Measurements from ENCODE around the gene ADTRP. TPM values are rescaled to one million over a fixed set of nuclear protein-coding genes. Genes with fewer than 3 reads are reported as not detected.

ADTRP gene
- total and polyA plus RNA-seq, 10 of the 15 experiments (the other 5 are each of a cell fraction or from before 2014, with no cell fraction given) = 0.10 to 2.6 (median 2.1) TPM

DNA sequence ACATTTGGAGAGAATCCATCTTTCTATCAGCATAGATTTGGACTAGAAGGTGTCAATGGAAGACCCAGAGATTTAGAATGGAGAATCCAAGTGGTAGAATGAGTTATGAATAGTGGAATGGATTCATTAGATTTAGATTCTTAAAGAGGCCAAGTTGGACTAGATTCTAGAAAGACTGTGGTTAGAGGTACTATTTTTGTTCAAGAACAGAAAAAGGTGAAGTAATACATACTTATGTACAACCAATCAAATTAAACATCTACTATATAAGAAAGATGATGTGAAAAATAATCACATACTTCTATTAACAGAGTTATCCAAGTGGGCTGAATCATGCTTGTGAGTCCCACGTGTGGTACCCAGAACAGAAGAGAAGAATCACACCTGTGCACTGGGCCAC is 33.8 kb upstream of the ADTRP start:
- no peak overlapping the region for H3K4me3 ChIP-seq
- FAIRE-seq (no peak), ATAC-seq (peak; percentile 69), DNase-seq (ENCODE audit: low read depth, low spot score) (no peak)
- ChIA-PET CTCF (interaction anchor here (1.0 to 1.2 kb wide), 3 partner anchors 9 to 13 kb away, joined by 3 read pairs; no protein-coding TSS in a partner anchor), POLR2A (interaction anchor here (0.9 to 1.4 kb wide), 2 partner anchors 13 to 26 kb away, joined by 3 to 4 read pairs; no protein-coding TSS in a partner anchor), SMC1A (ENCODE audit: uncharacterized antibody, unreplicated experiment) (interaction anchor here (0.7 to 4.7 kb wide), 12 partner anchors 12 to 100 kb away, joined by 3 to 33 read pairs (median 4); no protein-coding TSS in a partner anchor), RAD21 (ENCODE audit: unreplicated experiment) (interaction anchor here (1.6 to 3.9 kb wide), 3 partner anchors 26 to 421 kb away, joined by 3 to 19 read pairs (median 6); no protein-coding TSS in a partner anchor)
- H4K20me1 ChIP-seq (ENCODE audit: control insufficient read depth, insufficient read depth) = no peaks in the 10 kb centered on the region
- H3K4me1 ChIP-seq (ENCODE audit: control insufficient read depth, insufficient read depth, low read length) = peaks cover 15% of the 10 kb centered on the region; the same call in 1 of the 2 replicates
- no peak overlapping the region; the same call in 1 of the 2 replicates for H2AFZ ChIP-seq (ENCODE audit: control insufficient read depth, low read depth, low read length)
- no peak overlapping the region for H3K27ac ChIP-seq (ENCODE audit: control insufficient read depth, insufficient read depth)
- H3K9ac ChIP-seq (ENCODE audit: control insufficient read depth, insufficient read depth, low read length) = no peak overlapping the region
- H3K9me3 ChIP-seq (replicated peaks; ENCODE audit: control insufficient read depth, insufficient read depth, low read length) = no peaks in the 10 kb centered on the region; the same call in 1 of the 3 replicates
- in situ Hi-C loops (cut with MboI) = no loop called here
- BruUV-seq (replicated peaks) = no TSS peak
- H3K4me2 ChIP-seq (ENCODE audit: control insufficient read depth, insufficient read depth) = no peak overlapping the region
- H3K36me3 ChIP-seq (ENCODE audit: control insufficient read depth in 2 of 2, insufficient read depth in 2 of 2, low read length in 1 of 2) = no peaks in the 10 kb centered on the region
- H3K27me3 ChIP-seq (replicated peaks in 1 of 2; ENCODE audit: control insufficient read depth in 2 of 2, insufficient read depth in 2 of 2, low read length in 1 of 2) = no peaks in the 10 kb centered on the region
- 0% methylated on average over 1 of the region's 1 CpG for WGBS (ENCODE audit: insufficient coverage, insufficient replicate concordance, low lambda C conversion rate, missing lambda C conversion rate)
- H3K79me2 ChIP-seq (ENCODE audit: control insufficient read depth, insufficient read depth, low read length) = no peaks in the 10 kb centered on the region
- intact Hi-C loops (cut with micrococcal nuclease; ENCODE audit: unreplicated experiment) = no loop called here
- no peak for TF ChIP-seq MXI1 (IDR thresholded peaks at IDR 0.05; ENCODE audit: low read depth, low read length)
- TF ChIP-seq RAD51 (IDR thresholded peaks at IDR 0.05) = no peak
- no peak for TF ChIP-seq LARP7 (IDR thresholded peaks at IDR 0.05)
- TF ChIP-seq POLR2A (IDR thresholded peaks at IDR 0.05; ENCODE audit: low read depth, low read length) = no peak
- TF ChIP-seq NFYA (IDR thresholded peaks at IDR 0.05; ENCODE audit: borderline replicate concordance, low read depth, low read length) = no peak
- TF ChIP-seq, protein P1, sequence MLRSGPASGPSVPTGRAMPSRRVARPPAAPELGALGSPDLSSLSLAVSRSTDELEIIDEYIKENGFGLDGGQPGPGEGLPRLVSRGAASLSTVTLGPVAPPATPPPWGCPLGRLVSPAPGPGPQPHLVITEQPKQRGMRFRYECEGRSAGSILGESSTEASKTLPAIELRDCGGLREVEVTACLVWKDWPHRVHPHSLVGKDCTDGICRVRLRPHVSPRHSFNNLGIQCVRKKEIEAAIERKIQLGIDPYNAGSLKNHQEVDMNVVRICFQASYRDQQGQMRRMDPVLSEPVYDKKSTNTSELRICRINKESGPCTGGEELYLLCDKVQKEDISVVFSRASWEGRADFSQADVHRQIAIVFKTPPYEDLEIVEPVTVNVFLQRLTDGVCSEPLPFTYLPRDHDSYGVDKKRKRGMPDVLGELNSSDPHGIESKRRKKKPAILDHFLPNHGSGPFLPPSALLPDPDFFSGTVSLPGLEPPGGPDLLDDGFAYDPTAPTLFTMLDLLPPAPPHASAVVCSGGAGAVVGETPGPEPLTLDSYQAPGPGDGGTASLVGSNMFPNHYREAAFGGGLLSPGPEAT (IDR thresholded peaks at IDR 0.05; ENCODE audit: low read depth) = no peak
- no peak for TF ChIP-seq HDAC6 (IDR thresholded peaks at IDR 0.05; ENCODE audit: unreplicated experiment)
- TF ChIP-seq CREB1 (IDR thresholded peaks at IDR 0.05; ENCODE audit: low read depth) = no peak
- TF ChIP-seq CHD4 (IDR thresholded peaks at IDR 0.05) = no peak
- peak; percentile 18 for TF ChIP-seq MEF2B (IDR thresholded peaks at IDR 0.05; ENCODE audit: partially characterized antibody, poor library complexity, severe bottlenecking)
- TF ChIP-seq CBX3 (IDR thresholded peaks at IDR 0.05; ENCODE audit: borderline replicate concordance, low read depth) = no peak
- TF ChIP-seq NFXL1 (IDR thresholded peaks at IDR 0.05; ENCODE audit: borderline replicate concordance) = no peak
- no peak for TF ChIP-seq ZNF384 (IDR thresholded peaks at IDR 0.05; ENCODE audit: borderline replicate concordance, low read depth, low read length)
- TF ChIP-seq RUNX3 (IDR thresholded peaks at IDR 0.05; ENCODE audit: low read length) = peak; percentile 76
- TF ChIP-seq YBX1 (IDR thresholded peaks at IDR 0.05) = no peak
- no peak for TF ChIP-seq DPF2 (IDR thresholded peaks at IDR 0.05)
- no peak for TF ChIP-seq SP1 (IDR thresholded peaks at IDR 0.05; ENCODE audit: low read depth, low read length)
- TF ChIP-seq, protein P2, sequence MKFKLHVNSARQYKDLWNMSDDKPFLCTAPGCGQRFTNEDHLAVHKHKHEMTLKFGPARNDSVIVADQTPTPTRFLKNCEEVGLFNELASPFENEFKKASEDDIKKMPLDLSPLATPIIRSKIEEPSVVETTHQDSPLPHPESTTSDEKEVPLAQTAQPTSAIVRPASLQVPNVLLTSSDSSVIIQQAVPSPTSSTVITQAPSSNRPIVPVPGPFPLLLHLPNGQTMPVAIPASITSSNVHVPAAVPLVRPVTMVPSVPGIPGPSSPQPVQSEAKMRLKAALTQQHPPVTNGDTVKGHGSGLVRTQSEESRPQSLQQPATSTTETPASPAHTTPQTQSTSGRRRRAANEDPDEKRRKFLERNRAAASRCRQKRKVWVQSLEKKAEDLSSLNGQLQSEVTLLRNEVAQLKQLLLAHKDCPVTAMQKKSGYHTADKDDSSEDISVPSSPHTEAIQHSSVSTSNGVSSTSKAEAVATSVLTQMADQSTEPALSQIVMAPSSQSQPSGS (IDR thresholded peaks at IDR 0.05; ENCODE audit: low read length) = peak; percentile 47; the same call in 1 of the 2 replicates
- TF ChIP-seq, protein P3, sequence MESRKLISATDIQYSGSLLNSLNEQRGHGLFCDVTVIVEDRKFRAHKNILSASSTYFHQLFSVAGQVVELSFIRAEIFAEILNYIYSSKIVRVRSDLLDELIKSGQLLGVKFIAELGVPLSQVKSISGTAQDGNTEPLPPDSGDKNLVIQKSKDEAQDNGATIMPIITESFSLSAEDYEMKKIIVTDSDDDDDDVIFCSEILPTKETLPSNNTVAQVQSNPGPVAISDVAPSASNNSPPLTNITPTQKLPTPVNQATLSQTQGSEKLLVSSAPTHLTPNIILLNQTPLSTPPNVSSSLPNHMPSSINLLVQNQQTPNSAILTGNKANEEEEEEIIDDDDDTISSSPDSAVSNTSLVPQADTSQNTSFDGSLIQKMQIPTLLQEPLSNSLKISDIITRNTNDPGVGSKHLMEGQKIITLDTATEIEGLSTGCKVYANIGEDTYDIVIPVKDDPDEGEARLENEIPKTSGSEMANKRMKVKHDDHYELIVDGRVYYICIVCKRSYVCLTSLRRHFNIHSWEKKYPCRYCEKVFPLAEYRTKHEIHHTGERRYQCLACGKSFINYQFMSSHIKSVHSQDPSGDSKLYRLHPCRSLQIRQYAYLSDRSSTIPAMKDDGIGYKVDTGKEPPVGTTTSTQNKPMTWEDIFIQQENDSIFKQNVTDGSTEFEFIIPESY (IDR thresholded peaks at IDR 0.05) = no peak
- no peak for TF ChIP-seq ZNF622 (IDR thresholded peaks at IDR 0.05)
- TF ChIP-seq, protein P4, sequence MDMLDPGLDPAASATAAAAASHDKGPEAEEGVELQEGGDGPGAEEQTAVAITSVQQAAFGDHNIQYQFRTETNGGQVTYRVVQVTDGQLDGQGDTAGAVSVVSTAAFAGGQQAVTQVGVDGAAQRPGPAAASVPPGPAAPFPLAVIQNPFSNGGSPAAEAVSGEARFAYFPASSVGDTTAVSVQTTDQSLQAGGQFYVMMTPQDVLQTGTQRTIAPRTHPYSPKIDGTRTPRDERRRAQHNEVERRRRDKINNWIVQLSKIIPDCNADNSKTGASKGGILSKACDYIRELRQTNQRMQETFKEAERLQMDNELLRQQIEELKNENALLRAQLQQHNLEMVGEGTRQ (IDR thresholded peaks at IDR 0.05; ENCODE audit: borderline replicate concordance, low read depth, low read length) = no peak
- peak; percentile 21; the same call in 1 of the 2 replicates for TF ChIP-seq NFIC (IDR thresholded peaks at IDR 0.05; ENCODE audit: low read depth, low read length)
